ENCODE results near the gene DNAAF1.

GRCh38 chr16:84182104-84182503 lies 37.0 kb downstream of the DNAAF1 start:
- no peak for TF ChIP-seq POLR2A (IDR thresholded peaks at IDR 0.05; ENCODE audit: low read depth, low read length)
- TF ChIP-seq POLR2AphosphoS5 (IDR thresholded peaks at IDR 0.05; ENCODE audit: low read depth, low read length), result no peak
- no peak for TF ChIP-seq TAF1 (IDR thresholded peaks at IDR 0.05; ENCODE audit: borderline replicate concordance, low read depth, low read length)

All from GM12892 (cell line).